PC-3 (cell line): Measurements from ENCODE around the gene MAPKBP1.
"Not testable (repeated sequence)": the region's sequence is repeated elsewhere in the genome, so short reads cannot be mapped to it uniquely, and the experiment has no call there.

ENCODE experiments used
- CTCF ChIP-seq: fragments of 300-600 bp; sonication (generic); conservative IDR thresholded peaks from 2 replicates; pipeline ENCODE4 v1.5.1; 2017; ENCODE audit warnings: antibody characterized with exemption, low read depth, mild to moderate bottlenecking, low read length
- EZH2 ChIP-seq: fragments of 300-600 bp; sonication (generic); IDR thresholded peaks from one replicate; pipeline ENCODE4 v1.6.1; 2017; ENCODE audit warnings: antibody characterized with exemption, mild to moderate bottlenecking, low read length; ENCODE audit not compliant: unreplicated experiment
- EZH2phosphoT487 ChIP-seq: fragments of 300-600 bp; sonication (generic); IDR thresholded peaks from 2 replicates; pipeline ENCODE4 v1.6.1; 2018; ENCODE audit warnings: mild to moderate bottlenecking, antibody characterized with exemption, low read length, borderline replicate concordance

GRCh38 chr15:41831291-41831690, 57.0 kb downstream of the MAPKBP1 start:
- TF ChIP-seq EZH2, CTCF, EZH2phosphoT487: not testable (repeated sequence)
